HEK293T (cell line): ENCODE results near the gene YTHDF1.

Source experiments
- CTCF ChIA-PET: fragments of 350-600 bp; formaldehyde crosslinking; extraction: SDS; loops from one replicate; lab custom pipeline; 2021; ENCODE audit warnings: antibody characterized with exemption, inconsistent platforms; lab: Yijun Ruan, JAX
- POLR2A ChIA-PET: fragments of 350-600 bp; formaldehyde crosslinking; extraction: SDS; loops from one replicate; lab custom pipeline; 2020; ENCODE audit warnings: antibody characterized with exemption, inconsistent platforms; lab: Yijun Ruan, JAX
- DNase-seq: peaks from one replicate; pipeline ENCODE4 v3.0.0; 2012; ENCODE audit warnings: mixed read lengths; ENCODE audit errors: extremely low spot score
- ARNT ChIP-seq: fragments of 450-650 bp; IDR thresholded peaks from 2 replicates; pipeline ENCODE4 v1.6.1; 2017; ENCODE audit warnings: mild to moderate bottlenecking
- BHLHE40 ChIP-seq: fragments of 450-650 bp; IDR thresholded peaks from 2 replicates; pipeline ENCODE4 v1.6.1; 2016; ENCODE audit warnings: mild to moderate bottlenecking, moderate library complexity, borderline replicate concordance
- CTBP1 ChIP-seq: fragments of 450-650 bp; IDR thresholded peaks from 2 replicates; pipeline ENCODE4 v1.6.1; 2016; ENCODE audit warnings: borderline replicate concordance
- ELF4 ChIP-seq: fragments of 450-650 bp; IDR thresholded peaks from 2 replicates; pipeline ENCODE4 v1.6.1; 2017; ENCODE audit warnings: antibody characterized with exemption
- FOXA1 ChIP-seq: fragments of 450-650 bp; IDR thresholded peaks from 2 replicates; pipeline ENCODE4 v1.6.1; 2016; ENCODE audit warnings: mild to moderate bottlenecking
- FOXK2 ChIP-seq: fragments of 450-650 bp; IDR thresholded peaks from 2 replicates; pipeline ENCODE4 v1.6.1; 2016; ENCODE audit warnings: mild to moderate bottlenecking
- FOXM1 ChIP-seq: fragments of 450-650 bp; IDR thresholded peaks from 2 replicates; pipeline ENCODE4 v1.6.1; 2017; ENCODE audit warnings: mild to moderate bottlenecking, borderline replicate concordance
- HDGF ChIP-seq: fragments of 450-650 bp; IDR thresholded peaks from 2 replicates; pipeline ENCODE4 v1.6.1; 2017; ENCODE audit warnings: antibody characterized with exemption, borderline replicate concordance
- L3MBTL2 ChIP-seq: fragments of 450-650 bp; conservative IDR thresholded peaks from 2 replicates; pipeline ENCODE4 v1.6.1; 2016; ENCODE audit warnings: mild to moderate bottlenecking
- LEF1 ChIP-seq: fragments of 450-650 bp; IDR thresholded peaks from 2 replicates; pipeline ENCODE4 v1.6.1; 2017; ENCODE audit warnings: mild to moderate bottlenecking, borderline replicate concordance
- NFRKB ChIP-seq: fragments of 450-650 bp; IDR thresholded peaks from 2 replicates; pipeline ENCODE4 v1.6.1; 2016; ENCODE audit warnings: mild to moderate bottlenecking, moderate library complexity
- PKNOX1 ChIP-seq: fragments of 450-650 bp; IDR thresholded peaks from 2 replicates; pipeline ENCODE4 v1.6.1; 2016
- SP1 ChIP-seq: fragments of 450-650 bp; IDR thresholded peaks from 2 replicates; pipeline ENCODE4 v1.6.1; 2017
- SUZ12 ChIP-seq: fragments of 450-650 bp; IDR thresholded peaks from 2 replicates; pipeline ENCODE4 v1.6.1; 2016; ENCODE audit warnings: mild to moderate bottlenecking
- TARDBP ChIP-seq: fragments of 450-650 bp; IDR thresholded peaks from 2 replicates; pipeline ENCODE4 v1.6.1; 2016
- ZNF384 ChIP-seq: fragments of 450-650 bp; IDR thresholded peaks from 2 replicates; pipeline ENCODE4 v1.6.1; 2016

The YTHDF1 gene

GRCh38 chr20:63220696-63221399, 4.9 kb upstream of the YTHDF1 start:
- POLR2A ChIA-PET, result interaction anchor here (1.3 kb wide), 1 partner anchor 60 kb away, joined by 3 read pairs; no protein-coding TSS in a partner anchor
- TF ChIP-seq FOXK2, result no peak
- TF ChIP-seq ARNT, result no peak
- TF ChIP-seq SUZ12, result no peak
- CTCF ChIA-PET, result no interaction called here
- no peak for DNase-seq

DNA sequence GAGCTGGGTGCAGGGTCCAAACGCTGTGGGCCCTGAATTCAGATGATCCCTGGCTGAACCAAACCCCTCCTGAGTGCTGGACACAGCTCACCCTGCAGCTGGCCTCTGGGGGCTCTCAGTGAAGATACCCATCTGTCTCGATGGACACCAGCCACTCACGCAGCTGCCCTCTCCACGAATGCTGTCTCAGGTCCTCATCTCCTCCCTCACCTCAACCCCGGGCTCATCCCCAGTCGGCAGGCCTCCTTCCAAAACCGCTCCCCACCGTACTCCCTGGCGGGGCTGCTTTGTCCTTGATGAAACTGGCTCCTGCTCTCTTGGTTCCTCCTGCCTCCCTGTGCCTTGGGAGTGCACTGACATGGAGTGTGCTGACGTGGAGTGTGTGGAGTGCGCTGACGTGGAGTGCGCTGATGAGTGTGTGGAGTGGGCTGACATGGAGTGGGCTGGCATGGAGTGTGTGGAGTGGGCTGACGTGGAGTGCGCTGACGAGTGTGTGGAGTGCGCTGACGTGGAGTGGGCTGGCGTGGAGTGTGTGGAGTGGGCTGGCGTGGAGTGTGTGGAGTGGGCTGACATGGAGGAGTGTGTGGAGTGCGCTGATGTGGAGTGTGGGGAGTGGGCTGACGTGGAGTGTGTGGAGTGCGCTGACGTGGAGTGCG, 4.1 kb upstream of the YTHDF1 start:
- DNase-seq, result no peak
- CTCF ChIA-PET, result no interaction called here
- POLR2A ChIA-PET, result interaction anchor here (1.3 kb wide), 1 partner anchor 61 kb away, joined by 3 read pairs; no protein-coding TSS in a partner anchor
- TF ChIP-seq SUZ12 (no peak), BHLHE40 (no peak), NFRKB (no peak), PKNOX1 (no peak), ZNF384 (no peak), FOXA1 (no peak), CTBP1 (no peak), SP1 (no peak), HDGF (no peak), ELF4 (no peak), L3MBTL2 (no peak), FOXK2 (no peak), ARNT (no peak), TARDBP (no peak), FOXM1 (no peak), LEF1 (no peak)

DNA sequence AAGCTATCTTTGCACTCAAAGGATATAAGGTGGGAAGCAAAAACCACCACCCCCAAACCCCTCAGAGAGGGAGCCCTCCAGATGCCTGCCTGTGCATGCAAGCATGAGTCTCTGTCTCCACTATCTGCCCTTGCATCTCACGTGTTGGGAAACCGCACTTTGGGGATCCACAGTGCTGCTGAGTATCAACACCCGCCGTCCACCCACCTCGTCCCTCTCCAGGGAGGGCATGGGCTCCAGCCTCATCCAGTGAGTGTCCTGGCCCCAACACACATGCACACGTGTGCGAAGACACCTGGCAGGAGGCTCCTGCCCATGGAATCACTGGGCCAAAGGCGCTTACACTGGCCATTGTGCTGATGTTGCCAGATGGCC, 3.5 kb upstream of the YTHDF1 start:
- ChIA-PET CTCF (no interaction called here), POLR2A (no interaction called here)
- DNase-seq, result no peak
- TF ChIP-seq LEF1 (no peak), FOXM1 (no peak), ARNT (no peak), ELF4 (no peak), SP1 (no peak), PKNOX1 (no peak), ZNF384 (no peak), FOXA1 (no peak), FOXK2 (no peak), HDGF (no peak), L3MBTL2 (no peak), CTBP1 (no peak), TARDBP (no peak), BHLHE40 (no peak)

GRCh38 chr20:63218701-63219446, 2.9 kb upstream of the YTHDF1 start:
- ChIA-PET POLR2A (no interaction called here), CTCF (no interaction called here)
- no peak for DNase-seq
- TF ChIP-seq ZNF384 (no peak), ARNT (no peak), FOXK2 (no peak), PKNOX1 (no peak), SP1 (no peak), LEF1 (no peak), FOXM1 (no peak), TARDBP (no peak), ELF4 (no peak), FOXA1 (no peak)

DNA sequence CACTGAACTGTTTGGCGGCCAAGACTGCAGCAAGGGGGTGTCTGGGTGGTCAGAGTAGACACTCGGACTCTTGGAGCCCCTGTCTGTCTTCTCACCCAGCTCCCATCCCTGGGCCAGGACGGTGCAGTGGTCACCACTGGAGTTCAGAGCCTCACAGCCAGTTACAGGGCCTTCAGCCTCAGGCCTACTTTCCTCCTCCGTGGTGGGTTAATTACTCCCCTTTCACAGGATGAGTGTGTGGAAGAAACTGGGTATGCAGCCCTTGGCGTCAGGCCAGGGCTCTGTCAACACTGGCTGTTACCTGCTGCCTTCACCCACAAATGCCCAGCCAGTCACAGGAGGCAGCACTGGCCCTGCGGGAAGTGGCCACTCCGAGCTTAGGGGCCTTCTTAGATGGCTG, 1.8 kb upstream of the YTHDF1 start:
- ChIA-PET CTCF (no interaction called here), POLR2A (interaction anchor here (0.6 kb wide), 1 partner anchor 13 kb away, joined by 4 read pairs; no protein-coding TSS in a partner anchor)
- no peak for DNase-seq
- TF ChIP-seq FOXM1 (no peak), FOXA1 (no peak), ARNT (no peak), SP1 (no peak), FOXK2 (no peak), SUZ12 (no peak), CTBP1 (no peak), LEF1 (no peak), ZNF384 (no peak), BHLHE40 (no peak), L3MBTL2 (no peak), NFRKB (no peak), ELF4 (no peak), TARDBP (no peak), PKNOX1 (no peak)
